ENCODE results near the gene PFKL. TPM values are rescaled to one million over a fixed set of nuclear protein-coding genes. Genes with fewer than 3 reads are reported as not detected.

Gene PFKL
- total RNA-seq, 1 experiment from 2014 or later = 78.9 TPM

DNA sequence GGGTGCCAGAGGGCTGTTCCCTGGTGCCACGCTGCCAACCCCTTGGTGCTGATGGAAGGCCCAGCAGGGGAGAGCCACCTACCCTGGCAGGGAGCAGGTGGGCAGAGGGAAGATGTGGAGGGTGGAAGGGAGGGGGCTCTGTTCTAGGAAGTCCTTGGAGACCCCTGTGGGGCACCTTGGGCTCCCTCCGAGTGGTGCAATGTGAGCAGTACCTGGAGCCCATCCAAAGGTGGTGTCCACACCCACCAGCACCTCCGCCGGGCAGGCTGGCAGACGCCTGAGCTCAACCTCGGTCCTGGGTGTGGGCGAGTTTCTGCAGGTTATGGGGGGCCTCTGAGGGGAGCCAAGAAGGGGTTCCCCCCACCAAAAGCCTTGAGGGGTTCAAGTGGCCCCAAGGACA, 26.8 kb upstream of the PFKL start:
- H3K27ac Mint-ChIP-seq (ENCODE audit: unreplicated experiment) = no peak overlapping the region
- CTCF ChIA-PET = no interaction called here
- BruUV-seq (replicated peaks) = no TSS peak
- H3K36me3 Mint-ChIP-seq (ENCODE audit: insufficient read depth, unreplicated experiment) = no peaks in the 10 kb centered on the region
- no peaks in the 10 kb centered on the region for H3K9me3 Mint-ChIP-seq (ENCODE audit: low read depth, unreplicated experiment)
- intact Hi-C loops (cut with micrococcal nuclease; ENCODE audit: unreplicated experiment) = no loop called here
- no peaks in the 10 kb centered on the region for H3K4me1 Mint-ChIP-seq (ENCODE audit: low read depth, unreplicated experiment)
- no peak overlapping the region for H3K4me3 Mint-ChIP-seq (ENCODE audit: low read depth, unreplicated experiment)
- H3K27me3 Mint-ChIP-seq (ENCODE audit: unreplicated experiment) = peaks cover 55% of the 10 kb centered on the region
- DNase-seq = no peak
- no peak for TF ChIP-seq CTCF (IDR thresholded peaks at IDR 0.05; ENCODE audit: unreplicated experiment)

GRCh38 chr21:44275041-44275440, 24.8 kb upstream of the PFKL start:
- Mint-ChIP-seq H3K27me3 (ENCODE audit: unreplicated experiment) (peaks cover 40% of the 10 kb centered on the region), H3K4me1 (ENCODE audit: low read depth, unreplicated experiment) (no peaks in the 10 kb centered on the region), H3K27ac (ENCODE audit: unreplicated experiment) (no peak overlapping the region), H3K36me3 (ENCODE audit: insufficient read depth, unreplicated experiment) (no peaks in the 10 kb centered on the region), H3K9me3 (ENCODE audit: low read depth, unreplicated experiment) (no peaks in the 10 kb centered on the region), H3K4me3 (ENCODE audit: low read depth, unreplicated experiment) (no peak overlapping the region)
- no peak for TF ChIP-seq CTCF (IDR thresholded peaks at IDR 0.05; ENCODE audit: unreplicated experiment)
- no TSS peak for BruUV-seq (replicated peaks)
- CTCF ChIA-PET = no interaction called here
- DNase-seq = no peak
- intact Hi-C loops (cut with micrococcal nuclease; ENCODE audit: unreplicated experiment) = no loop called here

GRCh38 chr21:44279354-44280260, 20.2 kb upstream of the PFKL start:
- TF ChIP-seq CTCF (IDR thresholded peaks at IDR 0.05; ENCODE audit: unreplicated experiment) = no peak
- Mint-ChIP-seq H3K36me3 (ENCODE audit: insufficient read depth, unreplicated experiment) (no peaks in the 10 kb centered on the region), H3K4me3 (ENCODE audit: low read depth, unreplicated experiment) (no peak overlapping the region), H3K27ac (ENCODE audit: unreplicated experiment) (no peak overlapping the region), H3K4me1 (ENCODE audit: low read depth, unreplicated experiment) (no peaks in the 10 kb centered on the region), H3K9me3 (ENCODE audit: low read depth, unreplicated experiment) (no peaks in the 10 kb centered on the region), H3K27me3 (ENCODE audit: unreplicated experiment) (peaks cover 37% of the 10 kb centered on the region)
- intact Hi-C loops (cut with micrococcal nuclease; ENCODE audit: unreplicated experiment) = no loop called here
- CTCF ChIA-PET = no interaction called here
- no peak for DNase-seq
- BruUV-seq (replicated peaks) = no TSS peak

- Mint-ChIP-seq H3K27ac (ENCODE audit: unreplicated experiment) (no peak overlapping the region), H3K9me3 (ENCODE audit: low read depth, unreplicated experiment) (no peaks in the 10 kb centered on the region), H3K4me1 (ENCODE audit: low read depth, unreplicated experiment) (no peaks in the 10 kb centered on the region)
Measured at GRCh38 chr21:44281801-44282200, 18.1 kb upstream of the PFKL start.

More at GRCh38 chr21:44281801-44282200, 18.1 kb upstream of the PFKL start:
- BruUV-seq (replicated peaks) = no TSS peak
- no peak for TF ChIP-seq CTCF (IDR thresholded peaks at IDR 0.05; ENCODE audit: unreplicated experiment)
- CTCF ChIA-PET = no interaction called here
- peaks cover 25% of the 10 kb centered on the region for H3K27me3 Mint-ChIP-seq (ENCODE audit: unreplicated experiment)
- DNase-seq = no peak
- H3K4me3 Mint-ChIP-seq (ENCODE audit: low read depth, unreplicated experiment) = no peak overlapping the region
- intact Hi-C loops (cut with micrococcal nuclease; ENCODE audit: unreplicated experiment) = no loop called here
- H3K36me3 Mint-ChIP-seq (ENCODE audit: insufficient read depth, unreplicated experiment) = no peaks in the 10 kb centered on the region

Data from Calu3 (cell line).